A673 (cell line): ENCODE measurements around the gene CLSTN1.

Experiments used
- CTCF ChIP-seq: fragments of 300-800, 200-600 bp; sonication (generic); conservative IDR thresholded peaks from 2 replicates; pipeline ENCODE4 v1.5.1; 2017; ENCODE audit warnings: low read depth, mild to moderate bottlenecking, antibody characterized with exemption, low read length, moderate library complexity, mixed read lengths
- EZH2 ChIP-seq: fragments of 200-600 bp; sonication (generic); IDR thresholded peaks from 2 replicates; pipeline ENCODE4 v1.6.1; 2017; ENCODE audit warnings: borderline replicate concordance, low read depth, mild to moderate bottlenecking, mixed read lengths, antibody characterized with exemption, low read length; ENCODE audit not compliant: poor library complexity, severe bottlenecking

- TF ChIP-seq CTCF (no peak), EZH2 (no peak)
These were observed 122.1 kb downstream of the CLSTN1 start for GRCh38 chr1:9701665-9702064.
